G401 (cell line): ENCODE results near the gene MORN1. TPM values are rescaled to one million over a fixed set of nuclear protein-coding genes. Genes with fewer than 3 reads are reported as not detected.

Experiments used
- DNase-seq: peaks from one replicate; pipeline ENCODE4 v3.0.0-alpha.2; 2015; ENCODE audit warnings: low spot score
- in situ Hi-C: cut with HindIII; loops from 2 replicates; pipeline ENCODE4 v1.10.0; 2016; ENCODE audit warnings: low sequenced_read_pairs, mixed read lengths
- total RNA-seq: library from RNA; depleted of rRNA; stranded (reverse); fragments of >200 nt; shearing (Covaris generic); gene quantifications from 2 replicates; pipeline ENCODE4 v1.2.3, GENCODE V29; 2014

Gene MORN1
- total RNA-seq, 1 experiment from 2014 or later: 29.1 TPM

DNA sequence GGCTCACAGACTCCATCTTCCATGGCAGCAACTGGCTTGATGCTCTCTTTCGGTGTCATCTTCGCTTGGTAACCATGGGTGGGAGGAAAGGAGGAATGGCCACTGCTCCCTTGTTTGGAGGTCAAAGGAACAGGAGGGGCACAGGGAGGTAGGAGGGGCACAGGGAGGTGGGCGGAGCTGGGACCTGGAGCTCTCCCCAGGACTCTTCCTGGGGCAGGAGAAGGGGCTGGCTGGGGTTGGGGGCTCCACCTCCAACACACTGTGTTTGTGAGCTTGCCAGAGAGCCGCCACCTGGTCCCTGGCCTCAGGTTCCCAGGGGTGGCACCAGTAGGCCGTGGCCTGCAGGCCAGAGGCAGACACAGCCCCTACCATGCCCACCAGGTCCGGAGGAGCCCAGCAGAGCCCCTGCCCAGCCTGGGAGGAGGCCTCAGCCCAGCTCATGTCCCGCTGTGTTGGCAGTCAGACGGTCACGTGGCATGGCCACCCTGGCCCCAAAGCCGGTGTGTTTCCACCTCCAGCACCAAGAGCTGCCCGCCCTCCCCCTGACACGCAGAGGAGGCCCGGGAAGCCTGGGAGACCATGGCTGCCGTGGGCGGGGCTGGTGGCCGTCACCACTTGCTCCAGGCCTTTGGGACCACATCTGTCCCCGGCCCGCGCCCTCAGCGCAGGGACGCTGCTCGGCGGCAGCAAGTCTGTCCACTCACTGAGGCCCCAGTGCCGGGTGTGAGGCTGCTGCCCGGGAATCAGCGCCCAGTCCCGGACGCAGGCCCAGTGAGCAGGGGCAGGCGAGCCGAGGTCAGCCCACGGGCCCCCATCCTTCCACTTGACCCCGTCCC is 73.9 kb downstream of the MORN1 start:
- in situ Hi-C loops: no loop called here
- no peak for DNase-seq

DNA sequence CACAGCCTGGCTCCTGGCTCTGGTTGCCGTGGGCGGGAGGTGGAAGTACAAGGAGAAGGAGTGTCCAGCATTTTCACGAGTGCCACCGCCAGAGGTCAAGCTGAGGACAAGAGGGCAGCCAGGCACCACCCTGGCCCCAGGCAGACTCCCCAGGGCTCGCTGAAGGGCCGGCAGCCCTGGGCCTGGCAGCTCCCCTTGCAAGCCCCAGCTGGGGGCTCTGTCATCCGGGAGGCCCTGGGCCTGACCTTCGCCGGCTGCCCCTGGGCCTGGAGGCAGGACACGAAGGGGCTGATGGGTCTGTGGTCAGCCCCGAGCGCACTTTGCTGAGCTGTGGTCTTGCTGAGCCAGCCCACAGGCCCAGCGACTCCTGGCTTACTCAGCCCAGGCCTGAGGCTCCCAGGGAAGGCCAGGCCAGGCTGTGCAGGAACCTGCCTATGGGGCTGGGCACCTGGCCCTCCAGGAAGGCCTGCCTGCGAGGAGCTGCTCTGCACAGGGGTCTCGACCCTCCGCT is 74.8 kb downstream of the MORN1 start:
- in situ Hi-C loops: no loop called here
- peak; percentile 28 for DNase-seq

GRCh38 chr1:2315674-2316450 is 75.5 kb downstream of the MORN1 start:
- no peak for DNase-seq
- in situ Hi-C loops: no loop called here

DNA sequence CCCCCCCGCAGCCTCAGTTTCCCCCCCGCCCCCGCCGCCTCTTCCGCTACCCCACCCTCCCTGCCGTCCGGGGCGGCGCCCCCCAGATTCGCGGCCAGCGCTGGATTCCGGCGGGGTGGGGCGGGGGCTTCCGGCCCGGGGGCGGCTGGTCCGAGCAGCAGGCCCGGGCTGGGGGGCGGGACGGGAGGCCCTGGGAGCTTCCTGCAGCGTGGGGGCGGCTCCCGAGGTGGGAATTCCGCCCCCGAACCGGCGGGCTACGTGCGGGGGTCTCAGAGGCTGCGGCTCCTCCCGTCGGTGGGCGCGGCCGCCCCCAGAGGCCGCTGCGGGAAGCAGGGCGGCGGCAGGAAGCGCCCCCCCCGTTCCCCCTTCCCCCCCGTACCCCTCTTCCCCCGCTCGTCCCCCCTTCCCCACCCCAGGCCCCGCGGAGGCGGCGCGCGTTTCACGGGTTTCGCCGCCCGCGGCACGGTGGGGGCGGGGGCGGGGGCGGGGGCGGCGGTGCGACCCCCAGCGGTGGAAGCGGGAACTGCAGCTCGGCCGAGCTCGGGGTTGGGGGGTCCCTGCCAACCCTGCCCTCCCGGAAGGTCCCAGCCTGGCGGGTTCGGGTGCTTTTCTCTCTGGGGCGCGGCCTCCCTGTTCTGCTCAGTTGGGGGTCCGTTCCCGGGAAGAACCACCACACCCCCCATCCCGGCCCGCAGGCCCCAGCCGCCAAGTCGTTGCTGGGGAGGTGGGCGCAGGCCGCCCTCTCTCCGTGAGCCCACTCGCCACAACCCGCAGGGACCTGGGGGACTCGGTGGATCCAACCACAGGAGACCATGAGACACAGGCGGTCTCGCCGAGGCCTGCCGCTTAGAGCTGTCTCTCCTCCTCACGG is 76.3 kb downstream of the MORN1 start:
- no peak for DNase-seq
- in situ Hi-C loops: no loop called here

GRCh38 chr1:2314273-2314802 is 77.0 kb downstream of the MORN1 start:
- peak; percentile 24 for DNase-seq
- in situ Hi-C loops: no loop called here

DNA sequence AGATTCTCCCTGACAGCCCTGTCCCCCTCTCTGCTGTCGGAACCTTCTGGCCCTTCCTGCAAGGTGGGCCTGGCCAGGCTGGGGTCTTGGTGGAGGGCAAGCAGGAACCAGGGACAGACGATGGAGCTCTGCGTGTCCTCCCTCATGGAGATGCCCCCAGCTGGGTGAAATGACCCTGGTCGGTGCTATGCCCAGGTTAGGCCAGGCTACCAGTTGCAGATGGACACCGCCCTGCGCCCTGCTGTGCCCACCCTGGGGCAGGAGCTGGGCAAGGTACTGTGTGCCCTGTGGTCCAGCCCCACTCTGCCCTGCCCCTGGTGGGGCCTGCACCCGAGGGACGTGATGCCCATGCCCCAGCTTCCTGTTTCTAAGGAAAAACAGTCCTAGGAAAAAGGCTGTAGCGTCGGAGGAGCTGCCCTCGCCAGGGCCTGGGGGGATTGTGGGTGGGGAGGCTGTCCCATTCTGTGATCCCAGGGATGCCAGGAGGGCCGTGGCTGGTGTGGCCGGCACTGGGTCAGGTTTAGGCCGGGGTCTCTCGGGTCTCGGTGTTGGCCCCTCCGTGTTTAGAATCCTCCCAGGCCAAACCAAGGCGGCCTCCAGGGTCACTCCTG is 77.6 kb downstream of the MORN1 start:
- in situ Hi-C loops: no loop called here
- peak; percentile 33 for DNase-seq

DNA sequence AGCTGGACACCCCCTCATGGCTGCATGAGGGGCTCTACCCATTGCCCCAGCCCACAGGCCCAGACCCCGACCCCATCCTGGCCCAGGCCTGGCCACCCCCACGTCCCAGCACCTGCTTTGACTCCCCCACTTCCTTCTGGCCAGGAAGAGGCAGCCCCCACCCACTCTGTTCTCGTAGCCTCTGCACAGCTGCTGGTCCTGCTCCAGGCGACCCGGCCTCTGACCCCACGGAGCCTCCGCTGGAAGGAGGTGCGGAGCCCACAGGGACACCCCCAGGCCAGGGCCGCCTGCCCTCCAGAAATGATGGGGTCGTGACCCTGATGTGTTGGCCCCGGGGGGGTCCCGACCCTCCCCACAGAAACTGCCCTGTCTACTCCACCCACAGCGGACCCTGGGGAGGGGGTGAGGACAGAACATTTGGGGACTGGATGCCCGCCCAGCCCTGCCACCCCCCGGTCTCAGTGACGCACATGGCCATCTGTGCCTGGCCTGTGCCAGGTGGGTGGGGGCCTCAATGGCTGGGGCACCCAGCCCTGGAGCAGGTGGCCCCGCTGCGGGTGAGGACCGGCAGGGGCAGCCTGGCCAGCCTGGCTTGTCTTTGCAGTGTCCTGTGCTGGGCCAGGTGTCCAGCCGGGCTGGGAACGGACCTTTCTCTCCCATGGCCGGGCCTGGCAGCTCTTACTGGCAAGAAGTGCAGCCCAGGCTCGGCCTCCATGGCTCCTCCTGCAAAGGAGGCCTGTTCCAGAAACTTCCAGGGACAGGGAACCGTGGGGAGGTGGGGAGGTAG is 78.6 kb downstream of the MORN1 start:
- DNase-seq: peak; percentile 98
- in situ Hi-C loops: no loop called here

- in situ Hi-C loops: no loop called here
- DNase-seq: peak; percentile 51
Measured at GRCh38 chr1:2312160-2312514, 79.2 kb downstream of the MORN1 start.

DNA sequence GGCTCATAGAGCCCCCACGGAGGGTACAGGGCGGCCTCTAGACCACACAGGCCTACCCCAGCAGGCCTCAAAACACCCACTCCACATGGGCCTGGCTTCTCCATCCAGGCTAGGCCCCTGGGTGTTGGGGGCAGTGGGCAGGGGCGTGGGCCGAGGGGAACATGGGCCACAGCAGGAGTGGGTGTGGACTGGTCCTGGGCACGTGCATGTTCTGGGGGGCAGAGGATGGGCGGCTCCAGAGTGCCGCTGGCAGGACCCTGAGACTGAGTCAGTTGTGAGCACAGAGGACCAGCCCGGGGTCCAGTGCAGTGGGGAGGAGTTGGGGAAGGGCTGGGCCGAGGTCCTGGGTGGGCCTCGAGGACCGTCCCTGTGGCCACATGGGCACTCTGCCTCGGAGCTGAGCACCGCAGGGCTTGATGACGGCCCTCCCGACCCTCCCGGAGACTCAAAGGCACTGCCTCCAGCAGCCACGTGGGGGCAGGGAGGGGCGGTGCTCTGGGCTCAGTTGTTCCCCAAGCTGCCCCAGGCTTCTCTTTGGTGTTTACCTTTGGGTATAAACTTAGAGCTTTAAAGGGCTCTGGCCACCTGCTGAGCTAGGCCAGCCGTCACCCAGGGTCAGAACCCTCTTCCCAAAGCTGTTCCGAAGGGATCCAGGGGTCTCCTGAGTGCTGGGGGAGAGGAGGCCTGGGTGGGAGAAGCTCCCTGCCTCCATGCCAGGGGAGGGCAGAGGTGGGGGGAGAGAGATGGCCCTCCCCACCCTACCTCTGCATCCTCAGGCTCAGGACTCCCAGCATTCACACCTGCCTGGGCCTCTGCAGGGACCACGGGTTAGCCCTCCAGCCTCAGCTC is 79.9 kb downstream of the MORN1 start:
- in situ Hi-C loops: no loop called here

GRCh38 chr1:2310332-2311183 is 80.8 kb downstream of the MORN1 start:
- peak; percentile 82 for DNase-seq
- in situ Hi-C loops: no loop called here

More for the DNA sequence above, 79.9 kb downstream of the MORN1 start:
- peak; percentile 76 for DNase-seq

- DNase-seq: no peak
- in situ Hi-C loops: no loop called here
Measured at GRCh38 chr1:2308844-2309243, 82.5 kb downstream of the MORN1 start.

- peak; percentile 62 for DNase-seq
- in situ Hi-C loops: no loop called here
Measured at GRCh38 chr1:2307972-2308371, 83.4 kb downstream of the MORN1 start.

- in situ Hi-C loops: no loop called here
- peak; percentile 63 for DNase-seq
Measured at GRCh38 chr1:2307064-2307605, 84.2 kb downstream of the MORN1 start.

DNA sequence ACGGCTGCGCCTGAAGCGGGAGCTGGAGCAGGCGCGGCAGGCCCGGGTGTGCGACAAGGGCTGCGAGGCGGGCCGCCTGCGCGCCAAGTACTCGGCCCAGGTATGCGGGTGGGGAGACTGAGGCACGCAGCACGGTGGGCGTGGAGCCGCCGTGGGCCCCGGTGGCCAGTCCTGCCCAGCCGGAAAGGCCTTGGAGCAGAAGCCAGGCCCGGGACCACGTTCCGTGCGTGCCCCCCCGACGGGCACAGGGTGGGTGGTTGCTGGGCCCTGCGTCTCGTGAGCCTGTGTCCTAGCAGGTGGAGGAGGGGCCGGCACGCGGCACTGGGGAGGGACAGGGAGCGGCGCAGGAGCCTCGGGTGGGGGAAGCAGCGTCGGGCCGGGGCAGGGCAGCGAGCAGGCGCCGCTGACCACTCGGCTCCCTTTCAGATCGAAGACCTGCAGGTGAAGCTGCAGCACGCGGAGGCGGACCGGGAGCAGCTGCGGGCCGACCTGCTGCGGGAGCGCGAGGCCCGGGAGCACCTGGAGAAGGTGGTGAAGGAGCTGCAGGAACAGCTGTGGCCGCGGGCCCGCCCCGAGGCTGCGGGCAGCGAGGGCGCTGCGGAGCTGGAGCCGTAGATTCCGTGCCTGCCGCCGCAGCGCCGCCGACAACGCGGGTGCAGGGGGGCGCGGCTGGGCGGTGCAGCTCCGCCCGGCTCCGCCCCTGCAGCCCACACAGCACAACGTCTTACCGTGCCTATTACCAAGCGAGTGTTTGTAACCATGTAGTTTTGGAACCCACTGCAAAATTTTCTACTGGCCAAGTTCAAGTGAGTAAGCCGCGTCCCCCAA is 85.0 kb downstream of the MORN1 start:
- DNase-seq: peak; percentile 30

More for the DNA sequence above, 85.0 kb downstream of the MORN1 start:
- in situ Hi-C loops: no loop called here
